Prostate gland (tissue), 2 donors: Measurements from ENCODE around the gene LTN1. TPM values are rescaled to one million over a fixed set of nuclear protein-coding genes. Genes with fewer than 3 reads are reported as not detected.
A peak's percentile ranks its signal among the peaks of the same experiment; 100 is the strongest.

ENCODE experiments used
- DNase-seq: peaks from one replicate; pipeline ENCODE4 v3.0.0-alpha.2; 2019; ENCODE audit warnings: low spot score
- H3K27ac ChIP-seq, 2 donors: fragments of 200-600 bp; sonication (generic); 2 replicates each; pipeline ENCODE4 v1.5.1; 2017 to 2019
- H3K27me3 ChIP-seq: fragments of 200-600 bp; sonication (generic); replicated peaks from 2 replicates; pipeline ENCODE4 v1.5.1; 2019; ENCODE audit not compliant: insufficient read depth
- H3K36me3 ChIP-seq, 2 donors: fragments of 200-600 bp; sonication (generic); 1 replicate in 1 of 2; 2 replicates in 1 of 2; pipeline versions ENCODE4 v1.5.1 to v1.8.1; 2017 to 2019
- H3K4me1 ChIP-seq: fragments of 200-600 bp; sonication (generic); replicated peaks from 2 replicates; pipeline ENCODE4 v1.5.1; 2019
- H3K4me3 ChIP-seq, 2 donors: fragments of 200-600 bp; sonication (generic); 2 replicates each; pipeline ENCODE4 v1.5.1; 2017 to 2019
- H3K9me3 ChIP-seq: fragments of 200-600 bp; sonication (generic); 2 replicates; pipeline ENCODE4 v1.5.1; 2017
- CTCF ChIP-seq, 4 experiments: fragments of 200-600 bp in 2 of 4; fragments of 450-650 bp in 2 of 4; sonication (generic) in 2 of 4; IDR thresholded peaks; 1 replicate in 3 of 4; 2 replicates in 1 of 4; pipeline ENCODE4 v1.5.1; 2016 to 2019; ENCODE audit warnings: antibody characterized with exemption in 4 of 4, mild to moderate bottlenecking in 2 of 4, moderate library complexity in 2 of 4
- POLR2A ChIP-seq: fragments of 450-650 bp; IDR thresholded peaks from one replicate; pipeline ENCODE4 v1.6.1; 2016; ENCODE audit warnings: antibody characterized with exemption, mild to moderate bottlenecking
- POLR2AphosphoS5 ChIP-seq: sonication (generic); formaldehyde crosslinking; IDR thresholded peaks from one replicate; pipeline ENCODE4 v1.6.1; 2017; ENCODE audit warnings: antibody characterized with exemption
- WGBS: methylation state at CpG from one replicate; pipeline ENCODE4 v1.1.5; 2018; 5-methylcytosine and 5-hydroxymethylcytosine counted together
- intact Hi-C: fragments of 100-400 bp; cut with DNase I; formaldehyde crosslinking; loops from one replicate; pipeline ENCODE4 v1.14.2; 2022
- total RNA-seq, 2 donors: library from RNA; depleted of rRNA; stranded (reverse); fragments of >200 nt; gene quantifications; one replicate each; pipeline ENCODE4 v1.1.0, GENCODE V29; 2016

The LTN1 gene
- total RNA-seq, 2 donors from 2014 or later = 24.6 to 29.5 TPM

GRCh38 chr21:28903448-28903847, 89.2 kb downstream of the LTN1 start:
- H3K27ac ChIP-seq = no peak overlapping the region
- H3K27me3 ChIP-seq = no peaks in the 10 kb centered on the region
- intact Hi-C loops = no loop called here
- 91% methylated on average over 18 of the region's 18 CpGs for WGBS
- TF ChIP-seq POLR2A (no peak), POLR2AphosphoS5 (no peak), CTCF (IDR thresholded peaks at IDR 0.05) (no peak)
- no peaks in the 10 kb centered on the region for H3K9me3 ChIP-seq
- DNase-seq = no peak
- no peaks in the 10 kb centered on the region for H3K4me1 ChIP-seq
- no peak overlapping the region for H3K4me3 ChIP-seq
- no peaks in the 10 kb centered on the region for H3K36me3 ChIP-seq

- H3K27ac ChIP-seq = no peak overlapping the region
- no peak overlapping the region for H3K4me3 ChIP-seq
- no peak for TF ChIP-seq CTCF (IDR thresholded peaks at IDR 0.05)
- TF ChIP-seq POLR2AphosphoS5 = no peak
- TF ChIP-seq POLR2A = no peak
- H3K36me3 ChIP-seq = no peaks in the 10 kb centered on the region
- no peak for DNase-seq
- intact Hi-C loops = no loop called here
- 34% methylated on average over 2 of the region's 2 CpGs for WGBS
- H3K4me1 ChIP-seq = no peaks in the 10 kb centered on the region
- no peaks in the 10 kb centered on the region for H3K9me3 ChIP-seq
- no peaks in the 10 kb centered on the region for H3K27me3 ChIP-seq
Observed at GRCh38 chr21:28900481-28900880, 92.2 kb downstream of the LTN1 start.

- whole genome bisulfite sequencing = 85% methylated on average over 5 of the region's 5 CpGs
- H3K27ac ChIP-seq = no peak overlapping the region
- no peak for TF ChIP-seq POLR2A
- no peak for TF ChIP-seq CTCF (IDR thresholded peaks at IDR 0.05)
- TF ChIP-seq POLR2AphosphoS5 = no peak
Observed at GRCh38 chr21:28899744-28900143, 92.9 kb downstream of the LTN1 start.

GRCh38 chr21:28899220-28899619, 93.5 kb downstream of the LTN1 start:
- Histone ChIP-seq H3K36me3 (no peaks in the 10 kb centered on the region), H3K27ac (peak overlapping the region in 1 of 2 donors; percentile 14), H3K4me1 (no peaks in the 10 kb centered on the region), H3K9me3 (no peaks in the 10 kb centered on the region), H3K4me3 (no peak overlapping the region), H3K27me3 (no peaks in the 10 kb centered on the region)
- intact Hi-C loops = no loop called here
- DNase-seq = no peak
- 58% methylated on average over 3 of the region's 3 CpGs for WGBS
- TF ChIP-seq POLR2A (no peak), CTCF (IDR thresholded peaks at IDR 0.05) (no peak), POLR2AphosphoS5 (no peak)

More at GRCh38 chr21:28899744-28900143, 92.9 kb downstream of the LTN1 start:
- DNase-seq = no peak
- Histone ChIP-seq H3K4me1 (no peaks in the 10 kb centered on the region), H3K4me3 (no peak overlapping the region), H3K27me3 (no peaks in the 10 kb centered on the region), H3K9me3 (no peaks in the 10 kb centered on the region), H3K36me3 (no peaks in the 10 kb centered on the region)
- intact Hi-C loops = no loop called here

GRCh38 chr21:28893687-28894086, 99.0 kb downstream of the LTN1 start:
- no peaks in the 10 kb centered on the region for H3K4me1 ChIP-seq
- no peak for DNase-seq
- no peak overlapping the region for H3K27ac ChIP-seq
- intact Hi-C loops = no loop called here
- H3K9me3 ChIP-seq = no peaks in the 10 kb centered on the region
- TF ChIP-seq POLR2AphosphoS5 (no peak), POLR2A (no peak), CTCF (IDR thresholded peaks at IDR 0.05) (no peak)
- H3K36me3 ChIP-seq = no peaks in the 10 kb centered on the region
- no peak overlapping the region for H3K4me3 ChIP-seq
- H3K27me3 ChIP-seq = no peaks in the 10 kb centered on the region
- WGBS = 86% methylated on average over 3 of the region's 3 CpGs
